HG03520 (cell line): ENCODE results near the gene ZSWIM3.
A peak's percentile ranks its signal among the peaks of the same experiment; 100 is the strongest.
"Not testable (repeated sequence)": the region's sequence is repeated elsewhere in the genome, so short reads cannot be mapped to it uniquely, and the experiment has no call there.

Experiments
- ATAC-seq: cut with Tn5 transposase; IDR thresholded peaks from one replicate; pipeline ENCODE4 v1.9.1; 2021; ENCODE audit warnings: mild to moderate bottlenecking, moderate library complexity; ENCODE audit not compliant: unreplicated experiment

The ZSWIM3 gene

DNA sequence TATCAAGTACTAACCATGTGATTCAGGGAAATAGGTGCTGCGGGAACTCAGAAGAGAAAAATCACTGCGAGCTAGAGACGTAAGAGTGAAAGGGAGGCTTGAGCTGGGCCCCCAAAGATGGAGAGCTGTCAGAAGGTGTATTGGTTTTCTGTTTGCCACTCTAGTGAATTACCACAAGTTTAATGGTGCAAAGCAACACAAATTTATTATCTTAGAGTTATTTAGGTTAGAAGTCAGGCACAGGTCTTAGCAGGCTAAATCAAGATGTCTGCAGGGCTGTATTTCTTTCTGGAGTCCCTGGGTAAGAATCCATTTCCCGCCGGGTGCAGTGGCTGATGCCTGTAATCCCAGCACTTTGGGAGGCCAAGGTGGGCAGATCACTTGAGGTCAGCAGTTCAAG lies 2.5 kb downstream of the ZSWIM3 start:
- no peak for ATAC-seq

DNA sequence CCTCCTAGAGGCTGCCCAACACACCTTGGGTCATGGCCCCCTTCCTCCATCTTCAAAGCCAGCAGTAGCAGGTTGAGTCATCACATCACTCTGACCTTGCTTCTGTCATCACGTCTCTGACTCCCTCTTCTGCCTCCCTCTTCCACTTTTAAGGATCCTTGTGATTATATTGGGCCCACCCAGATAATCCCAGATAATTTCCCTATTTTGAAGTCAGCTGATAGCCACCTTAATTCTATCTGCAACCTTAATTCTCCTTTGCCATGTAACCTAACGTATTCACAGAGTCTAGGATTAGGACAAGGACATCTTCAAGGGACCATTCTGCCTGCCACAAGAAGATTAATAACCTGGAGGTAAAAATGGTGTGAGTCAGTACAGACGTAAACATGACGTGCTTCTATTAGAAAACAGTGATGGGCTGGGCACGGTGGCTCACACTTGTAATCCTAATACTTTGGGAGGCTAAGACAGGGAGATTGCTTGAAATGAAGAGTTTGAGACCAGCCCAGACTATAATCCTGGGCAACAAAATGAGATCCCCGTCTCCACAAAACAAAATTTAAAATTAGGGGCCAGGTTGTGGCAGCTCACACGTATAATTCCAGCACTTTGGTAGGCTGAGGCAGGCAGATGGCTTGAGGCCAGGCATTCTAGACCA lies 3.3 kb downstream of the ZSWIM3 start:
- no peak for ATAC-seq

DNA sequence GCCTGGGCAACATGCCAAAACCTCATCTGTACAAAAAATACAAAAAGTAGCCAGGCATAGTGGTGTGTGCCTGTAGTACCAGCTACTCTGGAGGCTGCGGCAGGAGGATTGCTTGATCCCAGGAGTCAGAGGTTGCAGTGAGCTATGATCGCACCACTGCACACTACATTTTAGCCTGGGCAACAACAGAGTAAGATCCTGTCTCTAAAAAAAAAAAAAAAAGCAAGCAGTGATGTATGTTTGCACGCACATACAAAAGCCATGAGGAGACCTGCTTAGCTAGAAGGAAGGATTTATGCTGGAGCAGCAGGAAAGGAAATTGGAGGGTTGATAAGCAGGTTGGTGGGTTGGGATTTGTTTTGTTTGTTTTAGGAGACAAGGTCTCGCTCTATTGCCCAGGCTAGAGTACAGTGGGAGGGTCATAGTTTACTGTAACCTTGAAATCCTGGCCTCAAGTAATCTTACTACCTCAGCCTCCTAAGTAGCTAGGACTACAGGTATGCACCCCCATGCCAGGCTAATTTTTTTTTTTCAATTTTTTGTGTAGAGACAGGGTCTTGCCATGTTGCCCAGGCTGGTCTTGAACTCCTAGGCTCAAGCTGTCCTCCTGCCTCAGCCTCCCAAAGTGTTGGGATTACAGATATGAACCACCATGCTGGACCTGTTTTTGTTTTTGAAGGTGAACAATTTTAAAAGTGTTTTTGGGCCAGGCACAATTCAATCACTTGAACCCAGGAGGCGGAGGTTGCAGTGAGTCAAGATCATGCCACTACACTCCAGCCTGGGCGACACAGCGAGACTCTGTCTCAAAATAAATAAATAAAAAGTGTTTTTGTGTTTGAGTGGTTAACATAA lies 4.0 kb downstream of the ZSWIM3 start:
- ATAC-seq, result no peak

DNA sequence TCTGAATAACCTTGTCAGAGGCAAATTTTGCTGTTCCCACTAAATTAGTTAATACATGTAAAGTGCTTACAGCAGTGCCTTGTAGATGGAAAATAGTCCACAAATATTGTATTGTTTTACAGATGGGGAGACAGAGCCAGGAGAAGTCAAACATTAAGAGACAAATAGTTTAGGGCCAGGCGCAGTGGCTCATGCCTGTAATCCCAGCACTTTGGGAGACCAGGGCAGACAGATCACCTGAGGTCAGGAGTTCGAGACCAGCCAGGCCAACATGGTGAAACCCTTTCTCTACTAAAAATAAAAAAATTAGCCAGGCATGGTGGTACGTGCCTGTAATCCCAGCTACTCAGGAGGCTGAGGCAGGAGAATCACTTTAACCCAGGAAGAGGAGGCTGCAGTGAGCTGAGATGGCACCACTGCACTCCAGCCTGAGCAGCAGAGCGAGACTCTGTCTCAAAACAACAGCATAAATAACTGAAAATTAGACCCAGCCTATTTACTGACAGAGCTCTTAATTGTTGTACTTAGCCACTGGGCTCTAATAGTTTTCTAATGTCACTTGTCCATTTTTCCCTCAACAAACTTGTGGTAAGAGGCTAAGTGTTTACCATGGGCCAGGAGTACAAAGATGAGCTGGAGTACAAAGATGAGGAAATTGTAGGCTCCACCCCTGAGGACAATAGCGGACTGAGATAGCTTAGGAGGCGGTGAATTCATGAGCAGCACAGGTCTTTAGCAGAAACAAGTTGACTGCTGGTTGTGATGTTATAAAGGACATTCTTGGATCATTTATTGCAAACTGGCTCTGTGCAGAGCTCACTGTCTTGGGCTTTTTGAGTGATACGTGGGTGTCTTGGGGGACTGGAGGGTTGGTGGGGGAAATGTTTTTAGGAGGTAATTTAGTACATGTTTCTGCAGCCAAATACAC lies 6.4 kb downstream of the ZSWIM3 start:
- no peak for ATAC-seq

DNA sequence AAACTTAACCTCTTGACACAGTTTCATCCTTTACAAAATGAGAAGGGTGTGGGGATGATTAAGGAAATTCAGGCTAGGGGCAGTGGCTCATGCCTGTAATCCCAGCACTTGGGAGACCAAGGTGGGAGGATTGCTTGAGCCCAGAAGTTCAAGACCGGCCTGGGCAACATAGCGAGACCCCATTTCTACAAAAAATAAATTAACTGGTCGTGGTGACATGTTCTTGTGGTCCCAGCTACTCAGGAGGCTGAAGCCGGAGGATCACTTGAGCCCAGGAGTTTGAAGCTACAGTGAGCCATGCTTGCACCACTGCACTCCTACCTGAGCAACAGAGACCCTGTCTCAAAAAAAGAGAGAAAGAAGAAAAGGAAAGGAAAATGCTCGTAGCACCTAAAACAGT lies 9.0 kb downstream of the ZSWIM3 start:
- ATAC-seq, result no peak

DNA sequence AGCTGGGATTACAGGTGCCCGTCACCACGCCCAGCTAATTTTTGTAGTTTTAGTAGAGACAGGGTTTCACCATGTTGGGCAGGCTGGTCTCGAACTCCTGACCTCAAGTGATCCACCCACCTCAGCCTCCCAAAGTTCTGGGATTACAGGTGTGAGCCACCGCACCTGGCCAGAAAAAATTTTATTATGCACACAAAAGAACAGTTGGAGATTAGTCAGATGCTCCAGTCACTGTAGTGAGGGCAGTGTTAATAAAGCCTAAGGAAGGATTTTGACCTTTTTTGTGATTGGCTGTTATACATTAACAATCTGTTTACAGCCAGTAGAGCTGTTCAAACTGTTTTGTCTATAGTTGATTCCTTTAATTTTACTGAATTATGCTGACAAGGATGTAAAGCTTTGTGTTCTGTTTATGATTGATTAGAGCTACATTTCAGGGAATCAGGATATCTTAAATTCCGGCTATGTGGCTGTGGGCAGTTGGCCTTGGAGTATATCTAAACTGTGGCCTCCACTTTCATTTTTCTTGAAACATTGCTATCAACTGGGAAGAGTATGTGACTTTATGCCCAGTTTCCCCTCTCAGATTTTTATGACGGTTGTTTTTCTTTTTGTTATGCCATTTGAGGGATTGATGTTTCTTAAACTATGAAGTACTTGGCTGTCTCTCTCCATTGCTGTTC lies 9.9 kb downstream of the ZSWIM3 start:
- ATAC-seq, result no peak

DNA sequence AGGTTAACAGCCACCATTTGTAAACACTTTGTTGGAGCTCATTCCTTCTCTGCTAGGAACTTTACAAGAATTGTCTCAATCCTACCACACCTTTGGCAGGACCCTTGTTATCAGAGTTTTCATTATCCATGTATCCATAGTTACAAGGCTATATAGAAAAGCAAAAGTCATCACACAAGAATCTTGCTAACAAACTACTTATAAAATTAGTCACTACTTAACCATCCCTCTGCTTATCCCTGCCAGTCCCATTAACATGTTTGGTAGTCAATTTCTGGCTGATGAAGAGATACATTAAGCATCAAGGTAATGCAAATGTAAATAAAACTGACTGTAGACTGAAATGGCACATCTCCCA lies 10.4 kb downstream of the ZSWIM3 start:
- ATAC-seq, result no peak

DNA sequence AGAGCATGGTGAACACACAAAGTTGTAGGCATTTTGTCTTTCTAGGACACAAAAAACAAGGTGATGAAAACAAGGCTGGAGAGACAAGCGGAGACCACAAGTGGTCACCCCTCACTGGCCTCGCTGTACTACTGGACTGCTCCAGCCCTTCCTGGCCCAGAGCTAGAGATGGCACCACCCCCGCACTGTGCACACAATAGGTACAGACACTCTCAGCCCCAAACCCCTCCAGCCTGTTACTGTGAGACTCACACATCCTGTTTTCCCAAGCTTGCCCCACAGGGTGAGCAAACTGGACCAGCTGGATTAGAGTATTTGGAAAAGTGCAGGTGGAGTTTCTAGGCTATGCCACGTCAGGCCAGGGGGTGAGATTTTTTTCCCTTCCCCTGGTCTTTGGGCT lies 15.2 kb downstream of the ZSWIM3 start:
- ATAC-seq, result no peak

DNA sequence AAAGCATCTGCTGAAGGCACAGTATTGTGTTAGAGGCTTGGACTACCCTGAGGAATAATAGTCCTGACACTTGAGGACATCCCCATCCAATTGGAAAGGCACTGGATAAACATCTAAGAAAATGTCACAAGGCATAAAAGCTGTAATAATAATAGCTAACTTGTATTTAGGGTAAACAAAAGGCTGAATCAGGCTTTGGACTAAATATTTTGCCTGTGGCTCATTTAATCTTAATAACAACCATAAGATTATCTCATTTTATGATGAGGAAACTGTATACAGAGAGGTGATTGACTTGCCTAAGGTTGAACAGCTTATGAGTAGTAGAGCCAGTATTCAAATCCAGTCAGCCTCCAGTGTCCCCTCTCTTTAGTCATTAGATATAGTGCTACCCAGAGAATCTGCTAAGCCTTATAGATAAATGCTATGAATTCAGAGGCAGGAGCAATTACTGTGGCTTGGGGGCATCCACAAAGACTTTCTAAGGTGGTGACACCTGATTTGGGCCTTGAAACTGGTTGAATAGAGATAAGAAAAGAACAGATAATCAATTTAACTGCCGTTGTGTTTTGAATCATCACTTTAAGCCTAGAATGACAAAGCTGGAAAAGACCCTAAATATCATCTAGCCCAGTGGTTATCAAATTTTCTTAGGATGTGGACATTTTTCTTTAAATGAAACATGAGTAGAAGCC lies 16.1 kb downstream of the ZSWIM3 start:
- no peak for ATAC-seq

DNA sequence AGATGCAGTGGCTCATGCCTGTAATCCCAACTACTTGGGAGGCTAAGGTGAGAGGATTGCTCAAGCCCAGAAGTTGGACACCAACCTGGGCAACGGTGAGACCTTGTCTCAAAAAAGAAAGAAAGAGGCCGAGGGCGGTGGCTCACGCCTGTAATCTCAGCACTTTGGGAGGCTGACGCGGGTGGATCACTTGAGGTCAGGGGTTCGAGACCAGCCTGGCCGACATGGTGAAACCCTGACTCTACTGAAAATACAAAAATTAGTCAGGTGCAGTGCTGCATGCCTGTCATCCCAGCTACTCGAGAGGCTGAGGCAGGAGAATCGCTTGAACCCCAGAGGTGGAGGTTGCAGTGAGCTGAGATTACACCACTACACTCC lies 16.7 kb downstream of the ZSWIM3 start:
- ATAC-seq, result not testable (repeated sequence)

DNA sequence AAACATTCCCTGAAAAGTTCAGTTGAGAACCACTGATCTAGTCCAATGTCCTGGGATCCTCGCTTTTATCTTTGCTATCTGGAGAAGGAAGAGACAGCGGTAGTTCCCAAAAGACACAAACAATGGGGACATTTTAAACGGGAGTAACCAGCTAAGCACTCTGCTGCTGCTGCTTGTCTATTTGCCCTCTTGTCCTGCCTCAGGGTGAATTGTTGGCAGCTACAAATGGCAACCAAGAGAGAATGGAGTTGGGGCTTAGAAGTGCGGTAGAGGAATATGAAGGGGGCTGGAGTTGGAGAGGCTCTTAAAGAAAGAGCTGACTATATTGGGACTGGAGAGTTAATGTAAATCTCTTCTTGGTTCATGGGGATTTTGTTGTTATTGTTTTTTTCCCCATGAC lies 17.2 kb downstream of the ZSWIM3 start:
- ATAC-seq, result no peak

DNA sequence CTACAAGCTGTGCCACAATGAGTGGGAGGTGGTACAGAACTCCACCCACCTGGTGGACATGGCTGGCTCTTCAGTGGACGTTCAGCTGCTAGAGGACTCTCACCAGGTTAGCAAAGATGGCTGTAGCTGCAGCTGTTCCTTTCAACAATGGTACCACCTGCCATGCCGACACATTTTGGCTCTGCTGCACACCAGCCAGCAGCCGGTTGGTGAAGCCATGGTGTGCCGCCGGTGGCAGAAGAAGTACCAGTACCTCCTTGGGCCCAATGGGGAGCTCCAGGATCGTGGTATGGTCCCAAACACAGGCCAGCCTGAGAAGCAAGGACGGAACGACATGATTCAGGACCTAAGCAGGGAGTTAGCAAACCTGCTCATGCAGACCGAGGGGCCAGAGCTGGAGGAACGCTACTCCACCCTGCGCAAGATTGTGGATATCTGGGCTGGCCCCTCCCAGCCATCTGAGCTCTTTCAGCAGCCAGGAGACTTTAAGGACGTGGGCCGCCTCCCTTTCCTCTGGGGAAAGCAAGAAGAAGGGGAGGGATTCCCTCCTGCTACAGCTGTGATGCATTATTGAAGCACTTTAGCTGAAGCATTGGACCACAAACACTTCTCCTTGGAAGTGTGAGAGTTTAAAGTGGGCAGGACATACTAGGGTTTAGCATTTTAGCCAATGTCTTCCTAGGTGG lies 20.8 kb downstream of the ZSWIM3 start:
- ATAC-seq, result no peak

DNA sequence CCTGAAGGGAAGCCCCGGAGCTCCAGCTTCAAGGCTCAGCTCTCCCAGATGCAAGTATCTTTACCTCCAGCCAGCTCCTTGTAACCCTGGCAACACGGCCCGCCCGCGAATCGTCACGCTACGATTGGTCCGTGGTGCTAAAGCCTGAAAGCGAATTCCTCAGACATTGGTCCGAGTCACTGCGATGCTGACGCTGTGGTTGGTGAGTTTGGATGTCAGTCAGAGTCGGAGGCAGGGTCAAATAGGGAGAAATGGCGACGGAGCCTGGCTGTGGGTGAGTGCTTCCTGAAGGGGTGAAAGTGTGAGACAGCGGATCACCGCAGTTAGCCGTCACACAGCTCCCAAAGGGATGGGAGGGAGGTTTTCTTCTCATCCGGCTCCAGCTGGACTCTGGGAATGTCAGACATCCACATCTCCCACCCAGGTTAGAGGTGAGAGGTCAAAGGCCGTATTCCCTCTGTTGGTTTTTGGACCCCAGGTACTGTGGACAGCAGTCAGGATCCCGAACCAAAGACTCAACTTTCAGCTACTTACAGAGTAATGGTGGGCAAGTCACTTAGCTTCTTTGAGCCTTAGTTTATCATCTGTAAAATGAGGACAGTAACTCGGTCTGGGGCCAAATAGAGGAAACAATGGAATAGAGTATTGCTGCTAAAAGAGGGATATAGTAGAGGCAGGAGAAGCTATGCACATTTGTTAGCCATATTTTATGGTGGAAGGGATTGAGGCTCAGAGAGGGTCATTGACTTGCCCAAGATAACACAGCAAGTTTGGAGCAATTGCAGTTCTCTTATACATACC lies 23.8 kb downstream of the ZSWIM3 start, which contains the start of gene ZSWIM1:
Gene ZSWIM1 (plus strand): TSS at position 240 of the 801 bp plus-strand sequence. CDS start 1,366 bp downstream, outside the sequence.
- ATAC-seq, result peak; percentile 97

DNA sequence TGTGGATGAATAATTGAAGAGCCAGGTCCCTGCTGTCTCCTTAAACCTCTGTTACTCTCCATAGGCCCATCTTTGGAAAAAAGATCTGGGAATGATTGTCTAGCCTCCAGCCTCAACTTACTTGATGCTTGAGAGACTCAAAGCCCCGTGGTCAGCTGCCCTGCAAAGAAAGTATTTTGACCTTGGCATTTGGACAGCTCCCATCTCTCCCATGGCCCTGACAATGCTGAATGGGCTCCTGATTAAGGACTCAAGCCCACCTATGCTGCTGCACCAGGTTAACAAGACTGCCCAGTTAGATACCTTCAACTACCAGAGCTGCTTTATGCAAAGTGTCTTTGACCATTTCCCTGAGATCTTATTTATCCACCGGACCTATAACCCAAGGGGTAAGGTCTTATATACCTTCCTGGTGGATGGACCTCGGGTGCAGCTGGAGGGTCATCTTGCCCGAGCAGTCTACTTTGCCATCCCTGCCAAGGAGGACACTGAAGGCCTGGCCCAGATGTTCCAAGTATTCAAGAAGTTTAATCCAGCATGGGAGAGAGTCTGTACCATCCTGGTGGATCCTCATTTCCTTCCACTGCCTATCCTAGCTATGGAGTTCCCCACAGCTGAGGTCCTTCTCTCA lies 25.2 kb downstream of the ZSWIM3 start:
- no peak for ATAC-seq

DNA sequence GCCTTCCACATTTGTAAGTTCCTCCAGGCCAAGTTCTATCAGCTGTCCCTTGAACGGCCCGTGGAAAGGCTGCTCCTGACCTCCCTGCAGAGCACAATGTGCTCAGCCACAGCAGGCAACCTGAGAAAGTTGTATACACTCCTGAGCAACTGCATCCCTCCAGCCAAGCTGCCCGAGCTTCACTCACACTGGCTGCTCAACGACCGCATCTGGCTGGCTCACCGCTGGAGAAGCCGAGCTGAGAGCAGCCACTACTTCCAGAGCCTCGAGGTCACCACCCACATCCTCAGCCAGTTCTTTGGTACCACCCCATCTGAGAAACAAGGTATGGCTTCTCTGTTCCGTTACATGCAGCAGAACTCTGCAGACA lies 25.7 kb downstream of the ZSWIM3 start:
- ATAC-seq, result no peak

DNA sequence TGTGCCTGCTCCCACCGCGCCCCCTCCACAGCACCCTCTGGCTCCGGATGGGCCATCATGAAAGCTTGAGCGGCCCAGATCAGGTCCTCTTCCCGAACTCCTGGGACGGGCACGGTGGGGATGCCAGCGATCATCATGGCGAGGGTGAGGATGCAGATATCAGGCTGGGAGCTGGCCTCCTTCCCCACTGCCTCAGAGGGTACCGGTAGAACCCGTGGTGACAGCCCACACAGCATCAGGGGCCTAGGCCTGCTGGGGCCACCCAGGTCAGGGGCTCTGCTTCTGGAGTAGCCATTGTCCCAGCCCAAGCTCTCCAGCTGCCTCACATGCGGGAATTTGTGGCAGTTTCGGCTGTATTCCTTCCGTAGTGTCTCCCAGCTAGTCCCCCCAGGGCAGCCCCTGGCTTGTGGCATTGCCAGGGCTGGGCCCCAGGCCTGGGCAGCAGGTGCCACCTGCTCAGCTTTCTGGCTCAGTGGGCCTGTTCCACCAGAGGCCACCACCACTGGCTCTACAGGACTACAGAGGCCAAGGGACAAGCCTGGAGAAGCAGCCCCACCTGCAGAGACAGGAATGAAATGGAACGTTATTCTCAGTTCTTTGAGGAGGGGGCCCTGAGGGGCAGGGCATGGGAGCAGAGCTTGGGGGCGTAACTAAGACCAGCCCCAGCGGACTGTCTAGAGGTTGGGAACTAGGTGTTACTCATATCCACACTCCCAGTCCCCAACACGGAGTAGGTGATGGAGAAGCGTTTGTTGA lies 29.4 kb downstream of the ZSWIM3 start:
- no peak for ATAC-seq

DNA sequence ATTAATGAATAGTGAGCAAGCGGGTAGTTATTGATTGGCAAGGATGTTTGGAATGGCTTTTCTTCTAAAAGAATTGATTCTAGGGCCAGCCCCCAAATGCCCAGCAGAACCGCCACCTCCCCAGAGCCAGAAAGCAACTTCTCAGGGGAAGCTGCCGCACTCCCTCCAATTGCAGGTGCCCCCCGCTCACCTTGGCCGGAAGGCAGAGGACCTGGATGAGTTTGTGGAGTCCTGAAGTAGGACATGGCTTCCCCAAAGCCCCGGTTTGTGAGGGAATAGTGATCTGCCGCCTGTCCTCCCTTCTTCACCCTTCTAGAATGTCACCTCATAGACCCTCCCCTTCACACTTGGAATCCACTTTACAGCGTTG lies 29.9 kb downstream of the ZSWIM3 start, which contains the start of gene SPATA25:
Gene SPATA25 (minus strand): TSS at position 277 of the 370 bp plus-strand sequence. CDS start 32 bp downstream, at position 245.
- no peak for ATAC-seq

DNA sequence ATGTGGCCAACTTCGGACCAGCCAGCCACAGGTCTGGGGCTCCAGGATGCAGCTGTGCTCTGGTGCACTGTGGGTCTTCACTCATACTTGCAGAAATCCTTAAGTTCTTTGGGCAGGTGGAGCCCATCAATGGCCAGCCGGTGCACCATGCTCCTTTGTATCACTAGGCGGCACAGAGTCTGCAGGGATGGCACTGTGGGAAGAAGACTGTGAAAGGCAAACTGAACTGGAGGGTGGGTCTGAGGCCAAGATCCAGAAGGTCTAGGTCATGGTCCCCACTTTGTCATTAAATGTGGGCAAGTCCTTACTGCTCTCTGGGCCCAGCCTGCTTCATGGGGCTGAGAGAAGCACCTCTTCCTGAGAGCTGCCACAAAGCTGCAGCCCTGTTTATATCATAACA lies 31.3 kb downstream of the ZSWIM3 start:
- no peak for ATAC-seq
